Karpas-422 (cell line): ENCODE data around the gene ZNFX1. TPM values are rescaled to one million over a fixed set of nuclear protein-coding genes. Genes with fewer than 3 reads are reported as not detected.

Experiments used
- DNase-seq: peaks from one replicate; pipeline ENCODE4 v3.0.0-alpha.2; 2015
- H2AFZ ChIP-seq: fragments of 200-600 bp; sonication (generic); 2 replicates; pipeline ENCODE4 v1.6.1; 2014; ENCODE audit warnings: antibody characterized with exemption, low read length, mixed read lengths
- H3K27ac ChIP-seq: fragments of 200-600 bp; sonication (generic); 2 replicates; pipeline ENCODE4 v1.5.1; 2014; ENCODE audit warnings: mild to moderate bottlenecking, low read length, moderate library complexity
- H3K27me3 ChIP-seq: fragments of 200-600 bp; sonication (generic); 2 replicates; pipeline ENCODE4 v1.6.1; 2014; ENCODE audit warnings: low read length, mixed read lengths
- H3K36me3 ChIP-seq: fragments of 200-600 bp; sonication (generic); 2 replicates; pipeline ENCODE4 v1.6.1; 2014; ENCODE audit warnings: low read length, mixed read lengths; ENCODE audit not compliant: insufficient read depth
- H3K4me1 ChIP-seq: fragments of 200-600 bp; sonication (generic); 2 replicates; pipeline ENCODE4 v1.6.1; 2014; ENCODE audit warnings: mild to moderate bottlenecking, low read length, mixed read lengths
- H3K4me2 ChIP-seq: fragments of 200-600 bp; sonication (generic); 2 replicates; pipeline ENCODE4 v1.6.1; 2014; ENCODE audit warnings: low read length, low read depth, mild to moderate bottlenecking; ENCODE audit not compliant: poor library complexity, severe bottlenecking
- H3K4me3 ChIP-seq: fragments of 200-600 bp; sonication (generic); 2 replicates; pipeline ENCODE4 v1.5.1; 2014; ENCODE audit warnings: mild to moderate bottlenecking, antibody characterized with exemption, low read length, mixed read lengths
- H3K79me2 ChIP-seq: fragments of 200-600 bp; sonication (generic); 2 replicates; pipeline ENCODE4 v1.6.1; 2014; ENCODE audit warnings: mild to moderate bottlenecking, low read length, mixed read lengths
- H3K9ac ChIP-seq: fragments of 200-600 bp; sonication (generic); 2 replicates; pipeline ENCODE4 v1.6.0; 2014; ENCODE audit warnings: low read length
- H3K9me2 ChIP-seq: fragments of 200-600 bp; sonication (generic), shearing (Covaris generic); replicated peaks from 2 replicates; pipeline ENCODE4 v1.6.0; 2014; ENCODE audit warnings: mild to moderate bottlenecking, low read length, moderate library complexity; ENCODE audit not compliant: insufficient read depth
- H3K9me3 ChIP-seq: fragments of 300-700, 200-600 bp; sonication (generic); 2 replicates; pipeline ENCODE4 v1.6.1; 2014; ENCODE audit warnings: low read length, mixed read lengths
- H4K20me1 ChIP-seq: fragments of 200-600 bp; sonication (generic); 2 replicates; pipeline ENCODE4 v1.6.1; 2014; ENCODE audit warnings: mild to moderate bottlenecking, antibody characterized with exemption, low read length, low read depth; ENCODE audit not compliant: insufficient read depth
- total RNA-seq: library from RNA; depleted of rRNA; stranded (reverse); fragments of >200 nt; shearing (Covaris generic); gene quantifications from 2 replicates; pipeline ENCODE4 v1.2.3, GENCODE V29; 2014; ENCODE audit warnings: low replicate concordance; rRNA removed

Gene ZNFX1
- 21.7 and 22.2 TPM in 2 replicates for total RNA-seq

- no peaks in the 10 kb centered on the region for H3K9me2 ChIP-seq
- peaks cover 8% of the 10 kb centered on the region; the same call in 1 of the 2 replicates for H4K20me1 ChIP-seq
- peak within 1 kb of the TSS; percentile 94 for H3K9ac ChIP-seq
- peaks cover 51% of the 10 kb centered on the region for H3K4me1 ChIP-seq
- no peak within 1 kb of the TSS for H2AFZ ChIP-seq
- peaks cover 62% of the 10 kb centered on the region for H3K36me3 ChIP-seq
- H3K27me3 ChIP-seq = no peaks in the 10 kb centered on the region
- peak within 1 kb of the TSS; percentile 85 for H3K4me3 ChIP-seq
- peaks cover 81% of the 10 kb centered on the region for H3K79me2 ChIP-seq
- DNase-seq = peak; percentile 99
- H3K27ac ChIP-seq = peak within 1 kb of the TSS; percentile 93
- H3K4me2 ChIP-seq = peak within 1 kb of the TSS; percentile 90
- peaks cover 20% of the 10 kb centered on the region for H3K9me3 ChIP-seq
Measured at GRCh38 chr20:49278036-49278817, at the start of gene ZNFX1. TSS of gene ZNFX1 (minus strand) at chr20:49278057. CDS start at chr20:49275839, 2,218 bp downstream.

DNA sequence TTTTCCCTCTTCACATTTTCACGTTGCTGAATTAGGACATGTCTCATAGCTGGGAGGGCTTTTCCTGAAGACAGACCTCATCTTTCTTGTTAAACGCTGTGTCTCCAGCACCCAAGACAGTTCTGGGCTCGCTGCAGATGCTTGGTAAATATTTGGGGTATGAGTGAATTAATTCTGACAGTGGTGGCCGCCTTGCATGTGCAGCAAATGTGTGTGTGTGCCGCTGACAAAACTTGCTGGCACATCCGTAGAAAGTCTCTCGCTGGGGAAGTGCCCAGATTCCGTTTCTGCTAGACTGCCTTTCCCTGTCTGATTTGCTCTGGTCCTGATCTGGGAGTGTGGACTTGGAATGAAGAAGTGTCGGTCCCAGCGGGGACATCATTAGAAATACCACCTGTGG is 48.2 kb upstream of the ZNFX1 start:
- Histone ChIP-seq H3K27me3 (no peaks in the 10 kb centered on the region), H3K79me2 (no peaks in the 10 kb centered on the region)

GRCh38 chr20:49324306-49324705 is 46.4 kb upstream of the ZNFX1 start:
- Histone ChIP-seq H3K4me1 (no peaks in the 10 kb centered on the region), H3K27ac (no peak overlapping the region), H3K9ac (no peak overlapping the region), H3K79me2 (no peaks in the 10 kb centered on the region), H3K9me3 (no peaks in the 10 kb centered on the region), H3K27me3 (no peaks in the 10 kb centered on the region), H3K4me2 (no peak overlapping the region), H3K9me2 (no peaks in the 10 kb centered on the region), H4K20me1 (no peaks in the 10 kb centered on the region), H2AFZ (no peak overlapping the region), H3K36me3 (no peaks in the 10 kb centered on the region), H3K4me3 (no peak overlapping the region)
- no peak for DNase-seq

More for the DNA sequence above, 48.2 kb upstream of the ZNFX1 start:
- Histone ChIP-seq H3K9me3 (no peaks in the 10 kb centered on the region), H3K36me3 (no peaks in the 10 kb centered on the region), H4K20me1 (no peaks in the 10 kb centered on the region), H3K9ac (no peak overlapping the region), H3K9me2 (no peaks in the 10 kb centered on the region), H3K27ac (no peak overlapping the region), H3K4me2 (no peak overlapping the region), H3K4me1 (no peaks in the 10 kb centered on the region), H2AFZ (no peak overlapping the region), H3K4me3 (no peak overlapping the region)
- no peak for DNase-seq

DNA sequence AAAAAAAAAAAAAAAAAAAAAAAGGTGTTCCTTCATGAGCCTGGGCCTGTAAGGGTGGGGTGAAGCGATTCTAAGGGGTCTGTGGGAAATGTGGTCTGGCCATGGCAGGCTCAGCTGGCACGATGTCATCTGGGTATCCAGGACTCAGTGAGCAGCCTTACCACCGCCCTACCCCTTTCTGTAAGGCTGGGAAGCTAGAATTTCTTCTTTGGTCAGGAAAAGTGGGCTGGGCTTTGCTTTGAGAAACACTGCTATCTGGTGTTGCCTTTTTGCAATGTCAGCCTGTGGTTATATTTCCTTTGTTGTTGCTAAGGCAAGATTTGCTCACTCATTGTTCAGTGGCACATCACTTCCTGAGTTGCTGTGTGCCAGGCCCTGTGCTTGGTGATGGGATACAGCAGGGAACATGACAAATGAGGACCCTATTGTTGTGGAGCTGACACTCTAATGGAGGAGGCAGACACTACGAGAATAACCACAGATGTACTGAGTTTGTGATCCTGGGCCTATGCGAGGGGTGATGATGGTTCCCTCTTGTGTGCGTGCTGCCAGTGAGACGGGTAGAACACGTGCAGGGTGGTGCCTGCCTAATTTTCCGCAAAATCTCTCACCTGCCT is 45.9 kb upstream of the ZNFX1 start:
- H3K9me3 ChIP-seq = no peaks in the 10 kb centered on the region
- H4K20me1 ChIP-seq = no peaks in the 10 kb centered on the region
- no peak overlapping the region for H3K4me2 ChIP-seq
- H2AFZ ChIP-seq = no peak overlapping the region
- no peaks in the 10 kb centered on the region for H3K9me2 ChIP-seq
- H3K9ac ChIP-seq = no peak overlapping the region
- no peaks in the 10 kb centered on the region for H3K27me3 ChIP-seq
- no peaks in the 10 kb centered on the region for H3K36me3 ChIP-seq
- no peaks in the 10 kb centered on the region for H3K79me2 ChIP-seq
- H3K4me3 ChIP-seq = no peak overlapping the region
- no peak overlapping the region for H3K27ac ChIP-seq
- peak; percentile 62 for DNase-seq
- H3K4me1 ChIP-seq = no peaks in the 10 kb centered on the region

GRCh38 chr20:49320460-49320859 is 42.6 kb upstream of the ZNFX1 start:
- no peak for DNase-seq
- Histone ChIP-seq H4K20me1 (no peaks in the 10 kb centered on the region), H2AFZ (no peak overlapping the region)

GRCh38 chr20:49319208-49319809 is 41.5 kb upstream of the ZNFX1 start:
- no peaks in the 10 kb centered on the region for H3K36me3 ChIP-seq
- H3K9me2 ChIP-seq = no peaks in the 10 kb centered on the region
- no peaks in the 10 kb centered on the region for H3K4me1 ChIP-seq
- no peak overlapping the region for H3K4me3 ChIP-seq
- no peak overlapping the region for H2AFZ ChIP-seq
- no peaks in the 10 kb centered on the region for H3K9me3 ChIP-seq
- no peak for DNase-seq
- H4K20me1 ChIP-seq = no peaks in the 10 kb centered on the region
- no peaks in the 10 kb centered on the region for H3K27me3 ChIP-seq
- no peak overlapping the region for H3K9ac ChIP-seq
- H3K27ac ChIP-seq = no peak overlapping the region
- no peaks in the 10 kb centered on the region for H3K79me2 ChIP-seq
- no peak overlapping the region for H3K4me2 ChIP-seq

More at GRCh38 chr20:49320460-49320859, 42.6 kb upstream of the ZNFX1 start:
- Histone ChIP-seq H3K9me3 (no peaks in the 10 kb centered on the region), H3K9me2 (no peaks in the 10 kb centered on the region), H3K36me3 (no peaks in the 10 kb centered on the region), H3K4me3 (no peak overlapping the region), H3K4me2 (no peak overlapping the region), H3K9ac (no peak overlapping the region), H3K27ac (no peak overlapping the region), H3K4me1 (no peaks in the 10 kb centered on the region), H3K79me2 (no peaks in the 10 kb centered on the region), H3K27me3 (no peaks in the 10 kb centered on the region)

DNA sequence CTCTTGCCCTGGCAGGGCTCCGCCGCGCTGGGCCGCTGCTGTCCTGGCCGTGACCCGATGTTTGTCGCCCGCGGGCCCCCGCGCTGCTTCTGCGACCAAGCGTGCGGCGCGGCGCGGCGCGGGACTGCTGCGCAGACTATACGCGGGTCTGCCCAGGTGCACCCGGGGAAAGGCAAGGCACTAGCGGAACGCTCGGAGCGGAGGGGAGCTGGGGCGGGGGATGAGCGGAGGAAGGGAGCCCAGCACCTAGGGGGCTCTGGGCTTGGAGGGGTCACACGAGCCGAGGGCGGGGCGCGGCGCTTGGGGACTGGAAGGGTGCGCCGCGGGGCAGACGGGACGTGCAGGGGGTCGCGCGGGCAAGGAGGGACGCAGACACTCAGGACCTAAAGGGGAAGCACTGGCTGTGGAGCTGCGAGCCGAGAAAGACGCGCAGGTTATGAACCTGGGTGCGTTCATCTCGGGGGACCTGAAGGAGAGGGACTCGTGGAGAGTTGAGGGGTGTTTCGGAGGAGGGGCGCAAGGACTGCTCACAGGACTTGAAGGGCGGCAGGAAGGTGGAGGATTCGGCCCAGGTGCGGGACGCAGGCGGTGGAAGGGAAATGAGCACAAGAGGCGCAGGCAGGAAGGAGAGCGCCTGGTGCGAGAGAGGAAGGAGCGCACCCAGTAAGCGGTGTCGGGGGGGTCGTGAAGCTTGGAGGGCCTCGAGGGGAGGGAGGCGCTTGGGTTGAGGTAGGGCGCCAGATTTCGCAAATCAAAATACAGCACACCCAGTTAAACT is 40.8 kb upstream of the ZNFX1 start:
- Histone ChIP-seq H3K4me2 (no peak overlapping the region), H3K9ac (no peak overlapping the region)

GRCh38 chr20:49318091-49318429 is 40.2 kb upstream of the ZNFX1 start:
- no peak overlapping the region for H2AFZ ChIP-seq
- no peak overlapping the region for H3K4me3 ChIP-seq
- H3K4me1 ChIP-seq = no peaks in the 10 kb centered on the region
- no peaks in the 10 kb centered on the region for H3K9me3 ChIP-seq
- H3K4me2 ChIP-seq = no peak overlapping the region
- H3K36me3 ChIP-seq = no peaks in the 10 kb centered on the region
- H3K27ac ChIP-seq = no peak overlapping the region
- no peaks in the 10 kb centered on the region for H4K20me1 ChIP-seq
- no peaks in the 10 kb centered on the region for H3K79me2 ChIP-seq
- H3K27me3 ChIP-seq = no peaks in the 10 kb centered on the region
- DNase-seq = no peak
- H3K9ac ChIP-seq = no peak overlapping the region
- no peaks in the 10 kb centered on the region for H3K9me2 ChIP-seq

More for the DNA sequence above, 40.8 kb upstream of the ZNFX1 start:
- Histone ChIP-seq H2AFZ (no peak overlapping the region), H3K4me1 (no peaks in the 10 kb centered on the region), H3K4me3 (no peak overlapping the region), H3K79me2 (no peaks in the 10 kb centered on the region), H3K27ac (no peak overlapping the region), H4K20me1 (no peaks in the 10 kb centered on the region), H3K27me3 (no peaks in the 10 kb centered on the region), H3K9me3 (no peaks in the 10 kb centered on the region), H3K9me2 (no peaks in the 10 kb centered on the region), H3K36me3 (no peaks in the 10 kb centered on the region)
- DNase-seq = no peak
